GM12891 (cell line): ENCODE measurements around the gene OMA1.

Experiments used
- POLR2A ChIP-seq: IDR thresholded peaks from 2 replicates; pipeline ENCODE4 v1.6.1; 2011; ENCODE audit warnings: low read depth, low read length, control low read depth
- POLR2AphosphoS5 ChIP-seq: IDR thresholded peaks from 2 replicates; pipeline ENCODE4 v1.6.1; 2011; ENCODE audit warnings: low read depth, low read length, control low read depth

- TF ChIP-seq POLR2A = no peak
- no peak for TF ChIP-seq POLR2AphosphoS5
These were observed 19.8 kb upstream of the OMA1 start for GRCh38 chr1:58566339-58566738.
